ENCODE data around the gene ACVRL1. TPM values are rescaled to one million over a fixed set of nuclear protein-coding genes. Genes with fewer than 3 reads are reported as not detected.
A peak's percentile ranks its signal among the peaks of the same experiment; 100 is the strongest.

ACVRL1 gene
- total RNA-seq, 1 experiment from 2014 or later = 0.36 TPM

DNA sequence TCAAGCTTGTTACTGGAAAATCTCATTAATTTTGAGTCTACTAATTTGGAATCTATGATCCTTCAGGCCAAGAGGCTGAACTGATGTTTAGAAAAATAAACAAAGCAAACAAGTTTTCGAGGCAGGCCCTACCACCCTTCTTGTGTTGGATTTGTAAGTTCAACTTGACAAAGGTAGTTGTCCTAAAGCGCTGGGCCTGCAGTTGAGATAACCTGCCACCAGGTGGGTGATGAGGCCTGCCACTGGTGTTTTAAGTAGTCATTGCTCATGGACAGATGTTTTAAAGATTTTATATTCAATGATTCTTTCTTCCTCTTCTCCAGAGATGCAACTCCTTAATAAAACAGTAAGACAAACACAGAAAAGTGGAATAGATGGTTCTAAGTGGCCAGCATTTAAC, 19.4 kb downstream of the ACVRL1 start:
- Histone ChIP-seq H3K36me3 (ENCODE audit: control insufficient read depth, insufficient read depth, low read length) (no peaks in the 10 kb centered on the region), H3K4me1 (ENCODE audit: control insufficient read depth, insufficient read depth, low read length) (no peaks in the 10 kb centered on the region), H3K27me3 (ENCODE audit: control insufficient read depth, insufficient read depth, low read length) (no peaks in the 10 kb centered on the region), H3K27ac (ENCODE audit: low read length) (no peak overlapping the region), H3K4me3 (ENCODE audit: low read depth in 2 of 2, low read length in 2 of 2) (no peak overlapping the region), H3K9me3 (ENCODE audit: control insufficient read depth, insufficient read depth, low read depth, low read length) (no peaks in the 10 kb centered on the region)
- in situ Hi-C loops (cut with HindIII; ENCODE audit: low pct_unique_long_range_greater_than_20kb, low sequenced_read_pairs) = no loop called here
- POLR2A ChIA-PET = no interaction called here
- intact Hi-C loops (cut with micrococcal nuclease; ENCODE audit: unreplicated experiment) = no loop called here
- CTCF ChIA-PET = interaction anchor here (0.5 to 1.1 kb wide), 2 partner anchors 19 to 527 kb away, joined by 7 read pairs; no protein-coding TSS in a partner anchor
- ATAC-seq = no peak
- no TSS peak for BruUV-seq (replicated peaks)
- no peak for DNase-seq (ENCODE audit: low read depth, low spot score)
- TF ChIP-seq, protein P1, sequence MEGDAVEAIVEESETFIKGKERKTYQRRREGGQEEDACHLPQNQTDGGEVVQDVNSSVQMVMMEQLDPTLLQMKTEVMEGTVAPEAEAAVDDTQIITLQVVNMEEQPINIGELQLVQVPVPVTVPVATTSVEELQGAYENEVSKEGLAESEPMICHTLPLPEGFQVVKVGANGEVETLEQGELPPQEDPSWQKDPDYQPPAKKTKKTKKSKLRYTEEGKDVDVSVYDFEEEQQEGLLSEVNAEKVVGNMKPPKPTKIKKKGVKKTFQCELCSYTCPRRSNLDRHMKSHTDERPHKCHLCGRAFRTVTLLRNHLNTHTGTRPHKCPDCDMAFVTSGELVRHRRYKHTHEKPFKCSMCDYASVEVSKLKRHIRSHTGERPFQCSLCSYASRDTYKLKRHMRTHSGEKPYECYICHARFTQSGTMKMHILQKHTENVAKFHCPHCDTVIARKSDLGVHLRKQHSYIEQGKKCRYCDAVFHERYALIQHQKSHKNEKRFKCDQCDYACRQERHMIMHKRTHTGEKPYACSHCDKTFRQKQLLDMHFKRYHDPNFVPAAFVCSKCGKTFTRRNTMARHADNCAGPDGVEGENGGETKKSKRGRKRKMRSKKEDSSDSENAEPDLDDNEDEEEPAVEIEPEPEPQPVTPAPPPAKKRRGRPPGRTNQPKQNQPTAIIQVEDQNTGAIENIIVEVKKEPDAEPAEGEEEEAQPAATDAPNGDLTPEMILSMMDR (IDR thresholded peaks at IDR 0.05) = peak; percentile 59
- TF ChIP-seq, protein P2, sequence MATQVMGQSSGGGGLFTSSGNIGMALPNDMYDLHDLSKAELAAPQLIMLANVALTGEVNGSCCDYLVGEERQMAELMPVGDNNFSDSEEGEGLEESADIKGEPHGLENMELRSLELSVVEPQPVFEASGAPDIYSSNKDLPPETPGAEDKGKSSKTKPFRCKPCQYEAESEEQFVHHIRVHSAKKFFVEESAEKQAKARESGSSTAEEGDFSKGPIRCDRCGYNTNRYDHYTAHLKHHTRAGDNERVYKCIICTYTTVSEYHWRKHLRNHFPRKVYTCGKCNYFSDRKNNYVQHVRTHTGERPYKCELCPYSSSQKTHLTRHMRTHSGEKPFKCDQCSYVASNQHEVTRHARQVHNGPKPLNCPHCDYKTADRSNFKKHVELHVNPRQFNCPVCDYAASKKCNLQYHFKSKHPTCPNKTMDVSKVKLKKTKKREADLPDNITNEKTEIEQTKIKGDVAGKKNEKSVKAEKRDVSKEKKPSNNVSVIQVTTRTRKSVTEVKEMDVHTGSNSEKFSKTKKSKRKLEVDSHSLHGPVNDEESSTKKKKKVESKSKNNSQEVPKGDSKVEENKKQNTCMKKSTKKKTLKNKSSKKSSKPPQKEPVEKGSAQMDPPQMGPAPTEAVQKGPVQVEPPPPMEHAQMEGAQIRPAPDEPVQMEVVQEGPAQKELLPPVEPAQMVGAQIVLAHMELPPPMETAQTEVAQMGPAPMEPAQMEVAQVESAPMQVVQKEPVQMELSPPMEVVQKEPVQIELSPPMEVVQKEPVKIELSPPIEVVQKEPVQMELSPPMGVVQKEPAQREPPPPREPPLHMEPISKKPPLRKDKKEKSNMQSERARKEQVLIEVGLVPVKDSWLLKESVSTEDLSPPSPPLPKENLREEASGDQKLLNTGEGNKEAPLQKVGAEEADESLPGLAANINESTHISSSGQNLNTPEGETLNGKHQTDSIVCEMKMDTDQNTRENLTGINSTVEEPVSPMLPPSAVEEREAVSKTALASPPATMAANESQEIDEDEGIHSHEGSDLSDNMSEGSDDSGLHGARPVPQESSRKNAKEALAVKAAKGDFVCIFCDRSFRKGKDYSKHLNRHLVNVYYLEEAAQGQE (IDR thresholded peaks at IDR 0.05; ENCODE audit: insufficient read depth in 1 of 2, low read depth in 2 of 2, low read length in 1 of 2) = no peak
- no peak for TF ChIP-seq POLR2AphosphoS5 (IDR thresholded peaks at IDR 0.05; ENCODE audit: low read depth, low read length)

DNA sequence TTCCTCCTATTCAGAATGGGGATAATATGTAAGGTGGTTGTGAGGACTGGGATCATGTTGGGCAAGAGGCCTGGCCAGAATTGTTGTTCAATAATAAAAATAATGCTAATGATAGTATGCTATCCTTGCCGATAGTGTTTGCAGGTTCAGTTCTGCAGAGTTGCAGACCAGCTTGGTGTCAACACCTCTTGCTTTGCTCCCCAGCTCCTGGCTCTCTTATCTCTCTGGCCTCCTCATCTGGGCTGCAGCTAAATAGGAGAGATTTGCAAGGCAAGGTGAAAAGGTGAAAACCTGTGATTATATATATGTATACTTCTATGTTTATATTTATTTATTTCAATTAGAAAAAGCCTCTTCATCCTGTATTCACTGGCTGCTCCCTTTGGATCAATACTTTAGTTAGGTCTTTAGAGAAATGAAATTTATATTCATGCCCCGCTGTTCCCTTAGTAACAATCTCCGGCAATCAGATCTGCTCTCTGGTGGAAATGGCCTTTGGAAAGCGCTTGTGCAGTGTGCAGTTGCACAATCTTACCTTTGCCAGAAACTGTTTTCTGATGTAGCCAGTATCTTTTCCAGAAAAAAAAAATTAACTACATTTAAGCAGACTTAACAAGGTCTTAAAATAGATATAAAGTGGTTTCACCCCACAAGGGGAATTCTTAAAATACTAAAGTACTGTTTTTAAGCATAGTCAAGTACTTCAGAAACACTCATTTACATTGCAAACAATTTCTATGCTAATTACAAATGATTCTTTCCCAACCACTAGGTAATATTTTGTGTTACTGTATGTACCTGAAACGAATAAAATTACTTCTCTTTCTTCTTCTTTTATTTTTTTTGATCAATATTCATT, 25.1 kb downstream of the ACVRL1 start:
- ChIA-PET POLR2A (interaction anchor here (0.6 kb wide), 1 partner anchor 119 kb away, joined by 3 read pairs; the partner anchor contains the start of gene NR4A1), CTCF (no interaction called here)
- no TSS peak for BruUV-seq (replicated peaks)
- ATAC-seq (no peak), DNase-seq (ENCODE audit: low read depth, low spot score) (no peak)
- Histone ChIP-seq H3K9me3 (ENCODE audit: control insufficient read depth, insufficient read depth, low read depth, low read length) (no peaks in the 10 kb centered on the region), H3K27me3 (ENCODE audit: control insufficient read depth, insufficient read depth, low read length) (no peaks in the 10 kb centered on the region; the same call in 1 of the 2 replicates), H3K27ac (ENCODE audit: low read length) (no peak overlapping the region), H3K36me3 (ENCODE audit: control insufficient read depth, insufficient read depth, low read length) (no peaks in the 10 kb centered on the region), H3K4me1 (ENCODE audit: control insufficient read depth, insufficient read depth, low read length) (no peaks in the 10 kb centered on the region), H3K4me3 (ENCODE audit: low read depth in 2 of 2, low read length in 2 of 2) (no peak overlapping the region)
- in situ Hi-C loops (cut with HindIII; ENCODE audit: low pct_unique_long_range_greater_than_20kb, low sequenced_read_pairs) (no loop called here), intact Hi-C loops (cut with micrococcal nuclease; ENCODE audit: unreplicated experiment) (no loop called here)
- TF ChIP-seq, protein P1 (IDR thresholded peaks at IDR 0.05) = no peak
- TF ChIP-seq, protein P2 (IDR thresholded peaks at IDR 0.05; ENCODE audit: insufficient read depth in 1 of 2, low read depth in 2 of 2, low read length in 1 of 2) = no peak
- TF ChIP-seq TCF7L2 (IDR thresholded peaks at IDR 0.05; ENCODE audit: low read depth, low read length) (no peak), POLR2AphosphoS5 (IDR thresholded peaks at IDR 0.05; ENCODE audit: low read depth, low read length) (no peak), SIN3A (IDR thresholded peaks at IDR 0.05; ENCODE audit: borderline replicate concordance, insufficient read depth, low read depth, low read length) (no peak)

Data from Panc1 (cell line).